ENCODE data around the gene DNAJB12.
"Not testable (repeated sequence)": the region's sequence is repeated elsewhere in the genome, so short reads cannot be mapped to it uniquely, and the experiment has no call there.

The DNAJB12 gene

DNA sequence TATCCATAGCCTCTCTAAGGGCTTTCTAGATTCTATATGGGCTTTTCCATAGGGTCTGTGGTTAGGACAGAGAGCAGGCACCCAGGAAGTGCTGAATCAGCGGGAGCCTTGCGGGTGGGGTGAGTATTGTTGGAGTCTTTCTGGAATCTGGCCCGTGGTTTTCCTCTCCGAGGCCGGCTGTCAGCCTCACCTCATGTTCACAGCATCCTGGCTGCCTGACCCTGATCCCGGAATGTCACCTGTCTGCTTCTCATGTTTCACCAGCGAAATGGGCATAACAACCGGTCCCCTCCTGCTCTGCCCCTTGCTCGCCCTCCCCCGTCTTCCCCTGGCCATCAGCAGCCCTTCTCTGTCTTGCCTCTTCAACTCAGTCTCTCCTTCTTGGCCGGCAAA lies 44.5 kb downstream of the DNAJB12 start:
- ATAC-seq (ENCODE audit: low read depth), result no peak
- Mint-ChIP-seq H3K4me3 (no peak overlapping the region), H3K27me3 (no peaks in the 10 kb centered on the region)

DNA sequence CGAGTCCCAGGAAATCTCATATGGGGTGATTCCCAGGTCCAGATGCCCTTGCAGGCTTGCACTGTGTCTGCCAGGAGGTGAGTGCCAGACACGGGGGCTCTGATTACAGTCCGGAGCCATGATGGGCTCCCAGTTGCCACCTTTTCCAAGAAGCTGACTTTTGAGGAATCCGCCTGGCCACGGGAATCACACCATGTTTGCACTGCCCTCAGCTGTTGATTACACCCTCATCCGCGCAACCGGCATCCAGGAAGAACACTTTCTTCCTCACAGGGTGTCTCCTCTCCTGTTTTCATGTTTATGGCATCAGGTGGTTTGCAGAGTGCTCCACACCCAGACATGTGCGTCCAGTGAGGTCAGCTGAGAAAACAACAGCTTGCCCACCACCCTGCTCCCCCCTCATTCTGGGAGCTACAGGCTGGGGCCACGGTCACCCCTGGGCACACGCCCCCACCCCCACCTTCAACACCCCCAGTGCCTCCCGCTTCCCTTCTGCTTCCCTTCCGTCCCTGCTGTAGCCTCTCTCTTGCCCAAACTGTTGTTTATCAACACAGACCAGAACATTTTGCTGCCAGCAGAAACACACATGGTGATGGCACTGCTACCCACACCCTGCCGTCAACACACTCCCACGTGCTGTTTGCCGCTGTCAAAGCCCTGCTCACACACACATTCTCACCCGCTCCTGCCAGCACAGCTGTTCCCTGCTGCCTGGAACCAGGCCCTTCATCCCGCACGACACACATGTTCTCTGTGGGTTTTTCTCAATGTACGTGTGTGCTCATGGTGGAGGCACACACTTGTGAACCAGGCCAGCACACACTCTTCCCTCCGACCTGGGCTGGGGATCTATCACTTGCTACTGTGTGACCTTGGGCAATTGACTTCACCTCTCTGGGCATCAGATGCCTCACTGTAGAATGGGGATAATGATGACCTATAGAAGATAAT lies 45.2 kb downstream of the DNAJB12 start:
- peaks cover 14% of the 10 kb centered on the region for H3K4me1 Mint-ChIP-seq
- no peak overlapping the region for H3K4me3 Mint-ChIP-seq
- no peak for DNase-seq (ENCODE audit: low spot score in 2 of 2)

More for the DNA sequence above, 44.5 kb downstream of the DNAJB12 start:
- Mint-ChIP-seq H3K27ac (peak overlapping the region; percentile 64), H3K36me3 (no peaks in the 10 kb centered on the region), H3K9me3 (no peaks in the 10 kb centered on the region), H3K4me1 (peaks cover 13% of the 10 kb centered on the region)
- no peak for DNase-seq (ENCODE audit: low spot score in 2 of 2)

GRCh38 chr10:72308320-72308987 lies 46.3 kb downstream of the DNAJB12 start:
- H3K27me3 Mint-ChIP-seq, result no peaks in the 10 kb centered on the region
- DNase-seq (ENCODE audit: low spot score in 2 of 2) (no peak), ATAC-seq (ENCODE audit: low read depth) (no peak)
- H3K9me3 Mint-ChIP-seq, result no peaks in the 10 kb centered on the region
- H3K36me3 Mint-ChIP-seq, result no peaks in the 10 kb centered on the region
- H3K4me1 Mint-ChIP-seq, result peaks cover 19% of the 10 kb centered on the region
- no peak overlapping the region for H3K27ac Mint-ChIP-seq
- H3K4me3 Mint-ChIP-seq, result no peak overlapping the region

More for the DNA sequence above, 45.2 kb downstream of the DNAJB12 start:
- Mint-ChIP-seq H3K27me3 (no peaks in the 10 kb centered on the region), H3K27ac (peak overlapping the region; percentile 64), H3K36me3 (no peaks in the 10 kb centered on the region), H3K9me3 (no peaks in the 10 kb centered on the region)
- ATAC-seq (ENCODE audit: low read depth), result no peak

DNA sequence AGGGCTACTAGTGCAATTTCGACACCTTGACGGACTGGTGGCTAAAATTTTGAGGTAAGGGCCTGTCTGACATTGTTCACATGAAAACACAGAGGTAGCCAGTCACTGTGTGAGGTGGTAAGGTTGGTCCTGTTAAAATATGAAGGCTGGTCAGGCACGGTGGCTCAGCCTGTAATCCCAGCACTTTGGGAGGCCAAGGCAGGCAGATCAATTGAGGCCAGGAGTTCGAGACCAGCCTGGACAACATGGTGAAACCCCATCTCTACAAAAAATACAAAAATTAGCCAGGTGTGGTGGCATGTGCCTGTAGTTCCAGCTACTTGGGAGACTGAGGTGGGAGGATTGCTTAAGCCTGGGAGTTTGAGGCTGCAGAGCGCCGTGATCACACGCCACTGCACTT lies 47.0 kb downstream of the DNAJB12 start:
- H3K27ac Mint-ChIP-seq; H3K4me3 Mint-ChIP-seq; ATAC-seq (ENCODE audit: low read depth); H3K27me3 Mint-ChIP-seq; H3K9me3 Mint-ChIP-seq; H3K36me3 Mint-ChIP-seq; DNase-seq (ENCODE audit: low spot score in 2 of 2): not testable (repeated sequence)
- peaks cover 19% of the 10 kb centered on the region for H3K4me1 Mint-ChIP-seq

- no peak for ATAC-seq (ENCODE audit: low read depth)
- DNase-seq (ENCODE audit: low spot score in 2 of 2), result no peak
- H3K36me3 Mint-ChIP-seq, result no peaks in the 10 kb centered on the region
- H3K4me3 Mint-ChIP-seq, result no peak overlapping the region
- no peak overlapping the region for H3K27ac Mint-ChIP-seq
- H3K27me3 Mint-ChIP-seq, result no peaks in the 10 kb centered on the region
- peaks cover 17% of the 10 kb centered on the region for H3K4me1 Mint-ChIP-seq
- H3K9me3 Mint-ChIP-seq, result no peaks in the 10 kb centered on the region
Measured at GRCh38 chr10:72306215-72306760, 48.4 kb downstream of the DNAJB12 start.

DNA sequence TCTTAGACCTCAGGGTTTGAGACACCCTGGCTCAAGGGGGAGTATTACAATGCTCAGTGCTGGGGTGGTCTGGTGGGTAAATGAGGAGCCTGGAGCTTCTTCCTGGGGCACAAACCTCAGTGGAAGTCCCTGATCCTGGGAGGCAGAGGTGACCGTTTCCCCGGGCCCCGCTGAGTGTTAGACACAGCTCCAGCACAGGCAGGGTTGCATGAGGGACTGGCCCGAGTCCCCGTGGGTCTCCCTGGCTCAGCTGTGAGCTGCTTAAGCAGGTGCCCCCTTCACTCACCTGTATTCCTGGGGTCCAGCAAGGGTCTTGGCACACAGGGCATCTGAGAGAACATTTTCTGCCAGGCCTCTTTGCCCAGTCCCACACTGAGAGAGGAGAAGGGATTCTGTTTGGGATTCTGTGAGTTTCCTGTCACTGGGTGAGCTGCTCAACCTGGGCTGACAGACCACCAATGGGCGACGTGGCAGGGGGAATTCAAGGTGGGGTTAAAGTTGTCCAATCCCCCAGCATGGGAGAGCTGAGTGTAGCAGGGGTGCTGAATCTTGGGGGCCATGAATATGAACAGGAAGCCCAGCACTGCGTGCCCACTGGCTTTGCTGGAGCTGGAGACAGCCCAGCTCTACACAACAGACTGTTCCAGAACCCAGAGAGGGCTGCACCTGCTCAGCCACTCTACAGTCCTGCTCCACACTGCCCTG lies 51.1 kb downstream of the DNAJB12 start:
- no peak for DNase-seq (ENCODE audit: low spot score in 2 of 2)

DNA sequence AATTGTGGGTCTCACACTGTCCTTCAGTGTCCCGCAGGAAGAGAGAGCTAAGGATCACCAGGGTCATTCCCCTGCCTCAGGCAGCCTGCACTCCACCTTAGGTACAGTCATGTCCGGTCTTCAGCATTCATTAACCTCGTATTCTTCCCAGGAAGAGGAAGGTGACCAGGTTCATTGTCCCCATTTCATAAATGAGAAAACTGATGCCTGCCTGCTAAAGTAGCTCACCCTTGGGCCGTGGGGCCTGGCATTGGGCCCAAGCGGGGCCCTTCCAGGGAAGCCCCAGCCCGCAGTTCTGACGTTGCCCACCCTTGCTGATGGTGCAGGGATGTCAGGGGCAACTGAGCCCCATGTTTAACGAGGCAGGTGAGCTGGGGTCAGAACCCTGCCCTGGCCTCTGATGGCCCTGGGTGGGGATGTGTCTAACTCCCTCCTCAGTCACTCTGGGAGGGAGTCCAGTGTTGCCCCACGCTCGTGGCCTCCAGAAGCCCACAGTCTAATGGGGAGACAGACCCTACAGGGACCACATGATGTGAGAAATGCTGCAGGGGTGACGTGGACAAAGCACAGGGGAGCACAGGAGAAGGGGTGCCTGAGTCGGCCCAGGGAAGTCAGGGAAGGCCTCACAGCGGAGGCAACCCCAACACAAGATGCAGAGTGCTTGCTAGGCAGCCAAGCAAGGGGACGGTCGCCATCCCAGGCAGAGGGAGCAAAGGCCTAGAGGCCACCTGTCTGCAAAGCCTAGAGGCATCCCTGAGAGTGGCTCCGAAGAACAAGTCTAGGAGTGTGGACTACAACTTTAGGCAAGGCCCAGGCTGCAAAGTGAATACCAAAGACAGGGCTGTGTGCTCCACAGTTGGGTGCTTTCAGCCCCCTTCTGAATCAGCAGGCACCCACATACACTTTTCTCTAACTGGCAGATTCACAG lies 55.9 kb downstream of the DNAJB12 start:
- Mint-ChIP-seq H3K36me3 (no peaks in the 10 kb centered on the region), H3K27ac (peak overlapping the region; percentile 99), H3K4me3 (no peak overlapping the region), H3K4me1 (peaks cover 26% of the 10 kb centered on the region), H3K27me3 (no peaks in the 10 kb centered on the region), H3K9me3 (no peaks in the 10 kb centered on the region)
- DNase-seq (ENCODE audit: low spot score in 2 of 2) (no peak), ATAC-seq (ENCODE audit: low read depth) (no peak)

More for the DNA sequence above, 51.1 kb downstream of the DNAJB12 start:
- H3K27me3 Mint-ChIP-seq, result no peaks in the 10 kb centered on the region
- peaks cover 13% of the 10 kb centered on the region for H3K4me1 Mint-ChIP-seq
- no peak for ATAC-seq (ENCODE audit: low read depth)
- H3K9me3 Mint-ChIP-seq, result no peaks in the 10 kb centered on the region
- H3K27ac Mint-ChIP-seq, result no peak overlapping the region
- no peak overlapping the region for H3K4me3 Mint-ChIP-seq
- H3K36me3 Mint-ChIP-seq, result no peaks in the 10 kb centered on the region

GRCh38 chr10:72297805-72298591 lies 56.7 kb downstream of the DNAJB12 start:
- peak; percentile 89 to 93 for DNase-seq (ENCODE audit: low spot score in 2 of 2)
- H3K36me3 Mint-ChIP-seq, result no peaks in the 10 kb centered on the region
- peak overlapping the region; percentile 99 for H3K27ac Mint-ChIP-seq
- no peaks in the 10 kb centered on the region for H3K9me3 Mint-ChIP-seq
- H3K4me3 Mint-ChIP-seq, result peak overlapping the region; percentile 88
- H3K27me3 Mint-ChIP-seq, result no peaks in the 10 kb centered on the region
- peaks cover 26% of the 10 kb centered on the region for H3K4me1 Mint-ChIP-seq
- ATAC-seq (ENCODE audit: low read depth), result peak; percentile 67

DNA sequence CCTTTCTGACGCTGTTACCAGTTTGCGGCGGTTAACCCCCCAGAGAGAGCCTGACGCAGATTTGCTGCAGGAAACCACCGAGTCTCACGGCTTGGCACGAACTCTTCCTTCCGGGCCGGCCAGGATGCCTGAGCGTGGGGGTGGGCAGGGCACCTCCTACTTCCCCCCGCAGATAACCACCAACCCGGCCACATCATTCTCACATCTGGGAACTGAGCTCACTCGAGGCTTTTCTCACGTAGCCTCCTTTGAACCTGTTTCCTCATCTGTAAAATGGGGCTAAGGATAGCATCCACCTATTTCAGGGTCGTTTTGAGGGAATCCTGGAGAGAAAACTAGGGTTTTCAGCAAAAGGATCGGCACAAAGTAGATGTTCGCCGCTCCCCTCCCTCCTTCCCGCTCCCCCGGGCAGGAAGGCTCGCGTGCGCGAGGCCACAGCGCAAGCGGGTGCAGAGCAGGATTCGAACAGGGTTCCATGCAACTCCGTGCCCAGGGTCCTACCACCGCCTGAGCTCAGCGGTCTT lies 57.4 kb downstream of the DNAJB12 start:
- peak overlapping the region; percentile 88 for H3K4me3 Mint-ChIP-seq
- no peaks in the 10 kb centered on the region for H3K27me3 Mint-ChIP-seq
- H3K9me3 Mint-ChIP-seq, result no peaks in the 10 kb centered on the region
- DNase-seq (ENCODE audit: low spot score in 2 of 2) (peak; percentile 85 to 97), ATAC-seq (ENCODE audit: low read depth) (peak; percentile 74)
- H3K27ac Mint-ChIP-seq, result peak overlapping the region; percentile 99
- H3K4me1 Mint-ChIP-seq, result peaks cover 26% of the 10 kb centered on the region
- H3K36me3 Mint-ChIP-seq, result no peaks in the 10 kb centered on the region

GRCh38 chr10:72296829-72297280 lies 57.9 kb downstream of the DNAJB12 start:
- H3K9me3 Mint-ChIP-seq; H3K27me3 Mint-ChIP-seq; H3K36me3 Mint-ChIP-seq; ATAC-seq (ENCODE audit: low read depth); DNase-seq (ENCODE audit: low spot score in 2 of 2): not testable (repeated sequence)
- Mint-ChIP-seq H3K4me1 (peaks cover 26% of the 10 kb centered on the region), H3K27ac (peak overlapping the region; percentile 99), H3K4me3 (peak overlapping the region; percentile 88)

GRCh38 chr10:72295330-72295910 lies 59.3 kb downstream of the DNAJB12 start:
- no peaks in the 10 kb centered on the region for H3K27me3 Mint-ChIP-seq
- H3K27ac Mint-ChIP-seq, result peak overlapping the region; percentile 99

GRCh38 chr10:72292223-72292691 lies 62.5 kb downstream of the DNAJB12 start:
- Mint-ChIP-seq H3K4me1 (peaks cover 18% of the 10 kb centered on the region), H3K36me3 (no peaks in the 10 kb centered on the region), H3K4me3 (no peak overlapping the region), H3K9me3 (no peaks in the 10 kb centered on the region), H3K27me3 (no peaks in the 10 kb centered on the region), H3K27ac (peak overlapping the region; percentile 65)
- ATAC-seq (ENCODE audit: low read depth), result no peak
- no peak for DNase-seq (ENCODE audit: low spot score in 2 of 2)

More at GRCh38 chr10:72295330-72295910, 59.3 kb downstream of the DNAJB12 start:
- Mint-ChIP-seq H3K4me3 (peak overlapping the region; percentile 47), H3K9me3 (no peaks in the 10 kb centered on the region), H3K4me1 (peaks cover 24% of the 10 kb centered on the region), H3K36me3 (no peaks in the 10 kb centered on the region)
- ATAC-seq (ENCODE audit: low read depth) (no peak), DNase-seq (ENCODE audit: low spot score in 2 of 2) (no peak)
